Activated CD4-positive, alpha-beta T cell treated with anti-CD3 and anti-CD28 coated beads for 48 hours (primary cell): ENCODE data around the gene CR2.
"Not testable (repeated sequence)": the region's sequence is repeated elsewhere in the genome, so short reads cannot be mapped to it uniquely, and the experiment has no call there.

ENCODE experiments used
- DNase-seq: peaks from one replicate; pipeline ENCODE4 v3.0.0-alpha.2; 2020

CR2 gene

DNA sequence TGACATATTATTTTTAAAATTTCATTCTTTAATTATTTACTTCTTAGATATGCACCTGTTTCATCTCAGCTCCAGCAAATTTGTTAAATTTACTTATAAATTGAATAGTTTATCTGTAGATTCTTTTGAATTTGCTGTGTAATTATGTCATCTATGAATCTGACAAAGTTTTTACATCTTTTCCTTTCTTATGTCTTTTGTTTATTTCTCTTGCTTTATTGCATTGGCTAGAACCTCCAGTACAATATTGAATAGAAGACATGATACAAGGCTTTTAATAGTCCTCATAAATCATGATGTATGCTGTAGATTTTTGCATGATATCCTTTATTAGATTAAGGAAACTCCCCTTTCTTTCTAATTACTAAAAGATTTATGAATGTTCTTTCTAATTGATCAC is 62.6 kb downstream of the CR2 start:
- DNase-seq: no peak

- DNase-seq: no peak
These were observed 64.6 kb downstream of the CR2 start for GRCh38 chr1:207518608-207519236.

DNA sequence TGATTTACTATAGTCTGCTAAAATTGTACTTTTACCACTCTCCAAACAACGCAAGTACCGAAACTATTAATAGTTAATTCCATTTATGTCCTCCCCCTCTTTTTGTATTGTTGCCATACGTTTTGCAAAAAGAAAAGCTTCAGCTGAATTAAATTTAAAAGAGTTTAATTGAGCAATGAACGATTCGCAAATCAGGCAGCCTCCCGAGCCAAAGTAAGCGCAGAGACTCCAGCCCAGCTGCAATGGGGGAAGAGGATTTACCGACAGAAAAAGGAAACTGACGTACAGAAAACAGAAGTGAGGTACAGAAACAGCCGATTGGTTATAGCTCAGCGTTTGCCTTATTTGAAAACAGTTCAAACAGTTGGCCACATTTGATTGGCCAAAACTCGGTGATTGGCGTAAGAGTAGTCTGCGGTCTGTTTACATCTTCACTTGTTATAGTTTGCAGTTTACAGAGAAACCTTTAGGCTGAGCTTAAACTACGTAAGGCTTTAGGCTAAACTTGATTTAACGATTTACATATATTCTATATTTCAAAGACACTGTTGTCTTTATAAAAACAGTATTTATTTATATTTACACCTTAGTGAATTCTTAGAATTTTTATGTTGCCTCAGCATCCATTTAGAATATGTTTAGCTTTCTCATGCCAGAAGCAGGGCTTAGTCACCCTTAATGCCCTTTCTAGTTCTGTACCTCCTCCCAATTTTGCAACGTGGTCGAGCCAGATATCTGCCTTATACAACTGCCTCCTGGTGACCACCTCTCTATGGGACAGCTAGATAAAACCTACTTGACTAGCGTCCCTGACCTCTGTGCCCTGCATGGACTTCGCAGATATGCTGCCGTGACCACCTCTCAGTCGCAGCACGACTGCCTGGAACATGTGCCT is 65.6 kb downstream of the CR2 start:
- no peak for DNase-seq

- not testable (repeated sequence) for DNase-seq
These were observed 66.5 kb downstream of the CR2 start for GRCh38 chr1:207520400-207521345.

DNA sequence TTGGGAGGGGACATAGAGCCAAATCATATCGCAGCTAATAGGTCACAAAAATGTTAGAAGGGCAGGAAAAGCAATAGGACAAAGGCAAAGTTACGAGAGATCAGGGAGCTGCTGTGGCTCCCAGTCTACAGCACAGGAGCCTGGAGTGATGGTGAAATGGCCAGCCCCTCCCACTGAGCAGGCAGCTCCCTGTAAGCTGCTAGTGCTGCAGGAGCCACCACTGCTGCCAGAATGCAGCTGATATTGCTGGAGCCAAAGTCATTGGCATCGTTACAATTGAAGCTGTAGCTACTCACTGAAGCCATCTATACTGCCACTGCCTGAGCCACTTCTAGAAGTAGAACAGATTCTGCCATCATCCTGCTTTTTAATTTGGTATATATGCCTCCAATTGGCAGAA is 71.1 kb downstream of the CR2 start:
- DNase-seq: not testable (repeated sequence)

DNA sequence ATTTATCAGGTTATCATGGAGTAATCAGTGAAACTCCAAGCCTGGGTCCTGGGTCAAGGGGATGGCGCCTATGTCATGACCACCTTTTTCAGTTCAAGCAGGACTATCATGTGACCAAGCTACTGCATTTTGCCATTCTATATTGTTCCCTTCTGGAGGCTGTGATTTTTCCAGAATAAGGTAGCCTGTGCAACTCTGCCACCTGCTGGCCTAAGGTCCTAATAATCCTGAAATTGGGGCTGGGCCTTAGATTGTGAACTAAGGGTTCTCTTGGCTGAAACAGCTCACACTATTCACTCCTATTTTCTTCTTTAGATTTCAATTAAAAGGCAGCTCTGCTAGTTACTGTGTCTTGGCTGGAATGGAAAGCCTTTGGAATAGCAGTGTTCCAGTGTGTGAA is 74.3 kb downstream of the CR2 start:
- not testable (repeated sequence) for DNase-seq

DNA sequence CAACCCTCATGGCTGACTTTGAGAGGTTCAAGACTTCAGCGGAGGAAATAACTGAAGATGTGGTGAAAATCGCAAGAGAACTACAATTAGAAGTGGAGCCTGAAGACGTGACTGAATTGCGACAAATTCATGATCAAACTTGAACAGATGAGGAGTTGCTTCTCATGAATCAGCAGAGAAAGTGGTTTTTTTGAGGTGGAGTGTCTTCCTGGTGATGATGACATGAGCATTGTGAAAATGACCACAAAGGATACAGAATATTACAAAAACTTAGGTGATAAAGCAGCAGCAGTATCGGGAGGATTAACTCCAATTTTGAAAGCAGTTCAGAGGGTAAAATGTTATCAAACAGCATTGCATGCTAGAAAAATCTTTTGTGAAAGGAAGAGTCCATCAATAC is 82.1 kb downstream of the CR2 start:
- DNase-seq: not testable (repeated sequence)
